HG02973 (cell line): Measurements from ENCODE around the gene ANKS1B.
"Not testable (repeated sequence)": the region's sequence is repeated elsewhere in the genome, so short reads cannot be mapped to it uniquely, and the experiment has no call there.

ENCODE experiments used
- ATAC-seq: cut with Tn5 transposase; IDR thresholded peaks from one replicate; pipeline ENCODE4 v1.9.1; 2021; ENCODE audit warnings: moderate library complexity; ENCODE audit not compliant: unreplicated experiment

The ANKS1B gene

GRCh38 chr12:99287136-99287535 is 697.6 kb downstream of the ANKS1B start:
- ATAC-seq = no peak

- no peak for ATAC-seq
Observed at GRCh38 chr12:99284161-99284560, 700.6 kb downstream of the ANKS1B start.

GRCh38 chr12:99282624-99283023 is 702.1 kb downstream of the ANKS1B start:
- ATAC-seq = no peak

GRCh38 chr12:99282086-99282485 is 702.6 kb downstream of the ANKS1B start:
- no peak for ATAC-seq

GRCh38 chr12:99281277-99281676 is 703.5 kb downstream of the ANKS1B start:
- peak; percentile 64 for ATAC-seq

GRCh38 chr12:99278899-99279298 is 705.8 kb downstream of the ANKS1B start:
- ATAC-seq = no peak

GRCh38 chr12:99277591-99278379 is 707.0 kb downstream of the ANKS1B start:
- no peak for ATAC-seq

- ATAC-seq = no peak
Observed at GRCh38 chr12:99271071-99271470, 713.7 kb downstream of the ANKS1B start.

GRCh38 chr12:99267038-99267437 is 717.7 kb downstream of the ANKS1B start:
- ATAC-seq = no peak

- ATAC-seq = no peak
Observed at GRCh38 chr12:99265648-99266047, 719.1 kb downstream of the ANKS1B start.

- no peak for ATAC-seq
Observed at GRCh38 chr12:99261256-99261655, 723.5 kb downstream of the ANKS1B start.

GRCh38 chr12:99260456-99260996 is 724.2 kb downstream of the ANKS1B start:
- no peak for ATAC-seq

- no peak for ATAC-seq
Observed at GRCh38 chr12:99259040-99259934, 725.4 kb downstream of the ANKS1B start.

GRCh38 chr12:99257672-99258071 is 727.1 kb downstream of the ANKS1B start:
- no peak for ATAC-seq

- ATAC-seq = no peak
Observed at GRCh38 chr12:99253068-99253467, 731.7 kb downstream of the ANKS1B start.

GRCh38 chr12:99250091-99250490 is 734.6 kb downstream of the ANKS1B start:
- ATAC-seq = no peak

GRCh38 chr12:99249543-99249942 is 735.2 kb downstream of the ANKS1B start:
- no peak for ATAC-seq

- not testable (repeated sequence) for ATAC-seq
Observed at GRCh38 chr12:99237907-99238538, 746.7 kb downstream of the ANKS1B start.

- ATAC-seq = no peak
Observed at GRCh38 chr12:99235381-99235780, 749.4 kb downstream of the ANKS1B start.

GRCh38 chr12:99234702-99235101 is 750.0 kb downstream of the ANKS1B start:
- no peak for ATAC-seq

- ATAC-seq = no peak
Observed at GRCh38 chr12:99232324-99232723, 752.4 kb downstream of the ANKS1B start.
